GM18502 (cell line): ENCODE results near the gene ZNF396.
A peak's percentile ranks its signal among the peaks of the same experiment; 100 is the strongest.

Source experiments
- ATAC-seq: cut with Tn5 transposase; IDR thresholded peaks from one replicate; pipeline ENCODE4 v1.9.1; 2021; ENCODE audit warnings: mild to moderate bottlenecking; ENCODE audit not compliant: unreplicated experiment, poor library complexity

Gene ZNF396

DNA sequence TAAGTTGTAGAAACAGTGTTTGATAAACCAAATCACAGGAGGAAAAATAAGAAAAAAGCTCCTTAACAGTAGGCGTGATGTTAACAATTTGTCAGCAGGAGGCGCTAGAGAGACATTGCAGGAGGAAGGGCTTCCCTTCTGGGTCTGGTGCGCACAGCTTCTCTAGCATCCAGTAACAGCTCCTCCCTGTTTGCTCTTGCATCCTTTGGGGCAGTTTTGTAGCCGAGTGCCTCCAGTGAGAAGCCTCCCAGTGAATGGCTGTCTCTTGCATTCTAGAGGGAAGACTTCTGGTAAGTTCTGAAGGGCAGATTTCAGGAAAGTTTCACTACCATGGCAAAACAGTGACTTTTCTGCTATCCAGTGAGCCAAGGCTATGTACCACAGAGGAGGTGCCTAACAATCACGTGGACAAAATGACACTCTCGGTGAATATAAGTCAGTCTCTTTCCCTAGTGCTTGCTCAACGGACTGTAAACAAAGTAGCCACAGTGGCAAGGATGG, 9.5 kb upstream of the ZNF396 start:
- peak; percentile 95 for ATAC-seq

DNA sequence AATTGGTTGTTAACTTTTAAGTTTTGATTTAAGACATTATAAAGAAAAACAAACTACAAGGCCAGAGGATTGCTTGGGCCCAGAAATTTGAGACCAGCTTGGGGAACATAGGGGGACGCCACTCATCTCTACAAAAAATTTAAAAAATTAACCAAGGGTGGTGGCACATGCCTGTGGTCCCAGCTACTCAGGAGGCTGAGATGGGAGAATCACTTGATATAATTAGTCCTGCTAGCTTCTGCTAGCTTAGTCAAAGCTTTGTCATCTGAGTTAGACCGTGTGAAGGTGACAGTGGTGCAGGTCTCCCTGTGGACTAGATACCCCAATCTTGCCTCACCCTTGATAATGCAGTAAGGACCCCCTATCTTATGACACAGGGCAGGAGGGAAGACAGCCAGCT, 6.0 kb upstream of the ZNF396 start:
- ATAC-seq, result no peak

DNA sequence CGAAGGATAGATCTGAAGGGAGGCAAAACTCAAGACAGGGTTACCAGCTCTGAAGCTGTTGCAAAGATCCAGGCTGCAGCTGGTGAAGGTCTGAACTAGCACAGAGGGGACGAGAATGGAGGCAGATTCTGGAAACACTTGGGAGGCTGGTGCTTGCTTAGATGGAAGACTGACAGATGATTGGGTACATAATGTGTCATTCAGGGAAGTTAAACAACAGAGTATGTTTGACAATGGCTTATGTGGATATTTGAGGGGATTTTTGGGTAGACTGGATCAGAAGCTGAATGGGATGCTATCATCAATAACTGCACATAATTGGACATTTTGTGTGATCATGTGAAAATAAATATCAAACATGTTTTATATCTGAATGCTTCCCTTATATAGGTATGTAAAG, 2.3 kb upstream of the ZNF396 start:
- ATAC-seq, result no peak

DNA sequence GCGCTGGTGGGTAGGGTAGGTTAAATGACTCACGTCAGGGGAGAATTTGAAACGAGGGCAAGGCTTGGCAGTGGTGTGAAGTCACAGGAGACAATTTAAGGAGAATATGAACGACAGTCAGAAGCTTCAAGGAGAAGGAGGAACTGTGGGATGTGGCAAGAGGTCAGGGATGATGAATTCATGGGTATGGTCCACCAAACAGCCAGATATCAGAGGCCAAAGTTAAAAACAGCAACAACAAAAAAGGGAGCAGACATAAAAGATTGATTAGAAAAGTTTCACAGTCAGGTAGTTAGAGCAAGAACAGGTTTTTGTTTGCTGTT, 1.4 kb upstream of the ZNF396 start:
- no peak for ATAC-seq

DNA sequence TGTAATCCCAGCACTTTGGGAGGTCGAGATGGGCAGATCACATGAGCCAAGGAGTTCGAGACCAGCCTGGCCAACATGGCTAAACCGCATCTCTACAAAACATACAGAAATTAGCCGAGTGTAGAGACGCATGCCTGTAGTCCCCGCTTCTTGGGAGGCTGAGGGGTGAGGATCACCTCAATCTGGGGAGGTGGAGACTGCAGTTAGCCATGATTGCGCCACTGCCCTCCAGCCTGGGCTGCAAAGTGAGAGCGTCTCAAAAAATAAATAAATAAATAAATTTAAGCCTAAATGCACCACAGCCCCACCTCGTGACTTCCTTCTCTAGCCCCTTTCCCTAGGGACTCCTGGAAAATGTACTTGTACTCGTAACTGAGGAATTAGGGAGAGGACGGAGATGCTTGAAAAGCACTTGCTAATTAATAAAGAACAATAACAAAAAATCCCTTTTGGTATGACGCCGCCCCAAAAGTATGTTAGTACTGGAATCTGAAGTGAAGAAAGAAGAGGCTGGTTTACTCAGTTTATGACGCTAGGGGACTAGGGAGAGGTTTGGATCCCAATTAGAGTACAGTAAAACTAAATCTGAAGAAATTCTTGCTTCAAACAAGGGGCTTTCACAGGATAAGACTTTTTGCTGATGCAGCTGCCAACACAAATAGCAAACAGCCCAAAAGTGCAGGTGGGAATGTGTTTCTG, 887 bp upstream of the ZNF396 start:
- ATAC-seq, result no peak

DNA sequence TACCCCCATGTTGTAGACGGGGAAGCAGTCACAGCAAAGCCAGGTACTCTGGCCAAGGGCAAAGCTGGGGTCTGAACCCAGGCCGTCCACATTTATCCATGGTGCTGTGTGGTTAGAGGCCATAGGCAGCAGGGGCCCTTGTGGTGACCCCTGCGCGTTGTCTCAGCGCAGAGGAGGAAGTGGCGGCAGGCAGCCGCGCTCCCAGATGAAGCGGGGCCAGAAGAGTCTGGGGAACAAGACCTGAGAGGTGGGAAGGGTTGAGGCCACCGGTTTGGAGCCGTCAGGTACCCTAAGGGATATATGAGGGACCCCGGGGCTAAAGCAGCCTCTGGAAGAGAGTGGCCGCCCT, 770 bp downstream of the ZNF396 start:
- ATAC-seq, result peak; percentile 67

DNA sequence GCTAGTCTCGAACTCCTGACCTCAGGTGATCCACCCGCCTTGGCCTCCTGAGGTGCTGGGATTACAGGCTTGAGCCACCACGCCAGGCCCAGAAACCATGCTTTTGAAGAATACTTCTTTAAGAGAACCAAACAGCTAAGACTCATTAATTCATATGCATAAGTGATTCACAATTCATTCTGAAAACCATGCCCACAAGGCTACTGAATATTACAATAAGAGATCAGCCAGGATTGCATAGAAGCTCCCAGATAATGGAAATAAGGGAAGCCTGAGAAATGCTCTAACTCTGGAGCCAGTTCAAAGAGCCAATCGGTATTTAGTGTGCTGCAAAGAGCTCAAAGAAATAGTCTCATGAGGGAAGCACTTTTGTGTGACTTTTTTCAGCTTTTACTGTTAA, 2.4 kb downstream of the ZNF396 start:
- no peak for ATAC-seq

DNA sequence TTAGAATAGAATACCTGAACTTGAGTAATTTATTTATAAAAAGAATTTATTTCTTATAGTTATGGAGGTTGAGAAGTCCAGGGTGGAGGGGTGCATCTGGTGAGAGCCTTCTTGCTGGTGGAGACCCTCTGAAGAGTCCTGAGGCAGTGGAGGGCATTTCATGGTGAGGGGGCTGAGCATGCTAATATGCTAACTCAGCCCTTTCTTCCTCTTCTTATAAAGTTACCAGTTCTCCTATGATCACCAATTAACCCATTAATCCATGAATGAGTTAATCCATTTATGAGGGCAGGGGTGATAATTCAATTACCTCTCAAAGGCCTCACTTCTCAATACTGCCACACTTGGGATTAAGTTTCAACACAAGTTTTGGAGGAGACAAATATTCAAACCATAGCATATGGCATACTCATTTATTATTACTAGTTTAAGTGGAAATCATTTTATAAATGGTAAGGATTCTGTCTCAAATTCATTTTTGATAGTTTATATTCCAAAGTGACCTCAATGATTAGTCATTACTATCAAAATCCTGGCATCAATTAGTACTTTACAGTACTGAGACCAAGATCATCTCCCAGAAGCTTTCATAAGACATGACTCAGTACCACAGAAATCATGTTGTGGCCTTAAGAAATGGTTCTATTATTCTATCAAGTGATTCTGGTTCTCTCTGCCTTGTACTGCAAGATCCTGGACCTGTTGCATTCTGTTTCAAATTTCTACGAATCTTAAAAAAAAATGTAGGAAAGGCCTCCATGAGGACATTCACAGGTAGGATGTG, 5.5 kb downstream of the ZNF396 start:
- no peak for ATAC-seq

DNA sequence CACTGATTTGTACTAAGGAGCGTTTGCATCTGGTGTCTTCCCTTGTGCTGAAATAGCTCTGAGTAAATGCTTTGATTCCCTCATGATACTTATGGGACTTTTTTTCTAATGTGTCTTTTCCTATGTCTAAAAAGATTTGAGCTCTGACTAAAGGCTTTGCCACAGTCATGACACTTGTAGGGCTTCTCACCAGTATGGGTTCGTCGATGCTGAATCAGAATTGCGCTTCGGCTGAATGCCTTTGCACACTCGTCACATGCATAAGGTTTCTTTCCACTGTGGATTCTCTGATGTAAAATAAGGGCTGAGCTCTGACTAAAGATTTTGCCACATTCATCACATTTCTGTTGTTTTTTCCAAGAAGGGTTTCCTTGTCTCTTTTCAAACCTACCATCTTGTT, 8.0 kb downstream of the ZNF396 start:
- ATAC-seq, result no peak

DNA sequence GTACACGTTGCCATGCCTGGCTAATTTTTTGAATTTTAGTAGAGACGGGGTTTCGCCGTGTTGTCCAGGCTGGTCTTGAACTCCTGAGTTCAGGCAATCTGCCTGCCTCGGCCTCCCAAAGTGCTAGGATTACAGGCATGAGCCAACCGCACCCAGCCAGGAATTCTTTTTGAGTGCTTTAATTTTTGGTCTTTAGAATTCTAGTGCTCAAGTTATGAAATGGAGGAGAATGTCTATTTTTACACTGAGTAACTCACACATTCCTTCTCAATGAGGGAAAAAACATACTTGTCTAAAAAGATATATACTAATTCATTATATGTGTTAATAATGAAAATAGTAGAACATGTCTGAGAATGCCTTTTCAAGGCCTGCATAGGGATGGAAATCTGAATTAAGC, 8.5 kb downstream of the ZNF396 start:
- ATAC-seq, result no peak

DNA sequence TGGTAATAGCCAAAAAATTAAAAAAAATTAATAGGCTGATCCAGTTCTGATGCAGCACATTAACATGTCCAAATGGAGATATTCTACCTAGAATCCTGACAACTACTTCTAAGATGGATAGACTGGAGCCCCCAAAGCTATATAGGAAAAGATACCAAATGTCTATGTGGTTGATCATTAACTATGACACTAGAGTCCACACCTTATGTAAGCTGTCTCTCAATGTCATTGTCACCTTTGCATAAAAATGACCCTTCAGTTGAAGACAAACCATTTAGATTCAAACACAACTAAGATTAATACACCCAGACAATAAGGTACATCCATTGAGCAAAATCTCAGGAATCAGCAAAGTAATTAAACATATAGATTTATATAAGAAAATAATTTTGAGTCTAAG, 14.6 kb downstream of the ZNF396 start:
- no peak for ATAC-seq

DNA sequence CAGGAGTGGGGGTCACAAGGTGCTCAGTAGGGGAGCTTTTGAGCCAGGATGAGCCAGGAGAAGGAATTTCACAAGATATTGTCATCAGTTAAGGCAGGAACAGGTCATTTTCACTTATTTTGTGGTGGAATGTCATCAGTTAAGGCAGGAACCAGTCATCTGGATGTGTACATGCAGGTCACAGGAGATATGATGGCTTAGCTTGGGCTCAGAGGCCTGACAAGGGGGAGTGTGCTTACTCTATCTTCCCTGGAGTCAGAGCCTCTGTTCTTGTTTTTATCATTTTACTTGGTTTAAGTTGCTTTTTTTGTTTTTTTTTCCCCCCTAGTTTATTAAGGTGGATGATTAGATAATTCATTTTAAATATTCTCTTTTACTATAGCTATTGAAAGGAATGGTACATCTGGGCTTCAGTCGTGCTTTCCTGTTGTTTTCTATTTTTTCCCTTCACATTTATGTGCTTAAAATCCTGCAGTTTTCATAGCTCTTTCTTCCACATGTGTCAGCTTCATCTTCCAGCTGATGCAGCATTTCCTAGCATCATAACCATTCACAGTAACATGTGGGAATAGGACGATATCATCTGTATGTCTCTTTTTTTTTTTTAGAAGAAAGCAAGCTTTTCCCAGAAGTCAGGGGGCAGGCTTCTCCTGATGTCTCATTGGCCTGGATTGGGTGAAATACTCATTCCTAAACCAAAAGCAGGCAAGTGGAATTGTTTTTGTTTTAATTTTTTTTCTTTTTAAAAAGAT, 15.4 kb downstream of the ZNF396 start:
- ATAC-seq, result no peak

DNA sequence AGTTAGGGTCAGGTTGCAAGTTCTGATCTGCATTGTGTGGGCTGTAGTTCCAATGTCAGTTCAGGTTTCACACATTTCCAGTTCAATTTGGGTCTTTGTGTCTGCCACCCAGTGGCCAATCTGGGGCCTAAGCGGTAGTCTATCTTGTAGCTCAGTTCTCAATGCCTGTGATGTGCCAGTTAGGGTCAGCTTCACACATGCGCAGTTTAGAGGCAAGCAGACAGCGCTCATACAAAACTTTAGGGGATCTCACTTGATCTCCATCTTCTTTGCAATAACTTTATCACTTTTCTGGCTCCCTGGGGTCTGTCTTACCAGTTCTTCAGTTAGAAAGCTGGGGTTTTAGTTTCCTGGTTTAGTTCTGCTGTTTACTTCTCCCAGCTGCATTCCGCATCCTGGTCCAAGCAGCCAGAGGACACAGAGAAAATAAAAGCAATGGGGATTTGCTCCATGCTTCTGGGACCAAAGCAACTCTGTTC, 22.0 kb downstream of the ZNF396 start:
- peak; percentile 100 for ATAC-seq

DNA sequence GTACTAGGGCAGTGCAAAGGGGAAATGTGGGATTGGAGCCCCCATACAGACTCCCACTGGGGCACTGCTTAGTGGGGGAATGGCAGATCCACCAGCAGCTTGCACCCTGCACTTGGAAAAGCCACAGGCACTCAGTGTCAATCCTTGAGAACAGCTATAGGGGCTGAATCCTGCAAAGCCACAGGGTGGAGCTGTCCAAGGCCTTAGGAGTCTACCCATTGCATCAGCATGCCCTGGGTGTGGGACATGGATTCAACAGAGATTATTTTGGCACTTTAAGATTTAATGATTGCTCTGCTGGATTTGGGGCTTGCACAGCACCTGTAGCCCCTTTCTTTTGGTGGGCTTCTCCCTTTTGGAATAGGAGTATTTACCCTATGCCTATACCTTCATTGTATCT, 24.4 kb downstream of the ZNF396 start:
- no peak for ATAC-seq

DNA sequence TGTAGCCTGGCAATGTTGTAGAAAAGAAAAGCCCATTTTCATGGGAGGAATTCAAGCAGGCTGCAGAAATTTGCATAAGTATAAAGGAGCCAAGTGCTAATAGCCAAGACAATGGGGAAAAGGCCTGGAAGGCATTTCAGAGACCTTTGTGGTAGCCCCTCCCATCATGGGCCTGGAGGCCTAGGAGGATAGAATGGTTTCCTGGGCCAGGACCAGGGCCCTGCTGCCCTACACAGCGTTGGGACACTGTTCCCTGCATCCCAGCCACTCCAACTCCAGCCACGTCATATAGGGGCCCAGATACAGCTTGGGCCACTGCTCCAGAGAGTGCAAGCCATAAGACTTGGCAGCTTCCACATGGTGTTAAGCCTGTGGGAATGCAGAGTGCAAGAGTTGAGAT, 24.9 kb downstream of the ZNF396 start:
- no peak for ATAC-seq

DNA sequence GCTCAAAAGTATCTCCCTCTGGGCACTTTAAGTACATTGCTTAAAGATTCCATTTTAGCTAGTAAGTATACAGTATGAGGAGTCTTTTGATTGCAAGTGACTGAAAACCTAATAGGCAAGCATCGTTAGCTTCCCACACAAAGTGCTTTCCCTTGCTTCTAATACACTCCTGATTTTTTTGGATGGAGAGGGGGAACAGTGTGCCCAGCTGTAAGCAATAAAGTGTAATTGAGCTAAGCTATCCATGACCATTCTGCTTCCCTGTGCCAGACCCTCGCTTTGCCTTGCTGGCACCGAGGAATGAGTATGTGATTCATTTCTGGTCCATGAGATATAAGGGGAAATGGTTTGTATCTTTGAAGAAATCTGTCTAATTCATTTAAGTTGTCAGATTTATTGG, 29.1 kb downstream of the ZNF396 start:
- no peak for ATAC-seq

DNA sequence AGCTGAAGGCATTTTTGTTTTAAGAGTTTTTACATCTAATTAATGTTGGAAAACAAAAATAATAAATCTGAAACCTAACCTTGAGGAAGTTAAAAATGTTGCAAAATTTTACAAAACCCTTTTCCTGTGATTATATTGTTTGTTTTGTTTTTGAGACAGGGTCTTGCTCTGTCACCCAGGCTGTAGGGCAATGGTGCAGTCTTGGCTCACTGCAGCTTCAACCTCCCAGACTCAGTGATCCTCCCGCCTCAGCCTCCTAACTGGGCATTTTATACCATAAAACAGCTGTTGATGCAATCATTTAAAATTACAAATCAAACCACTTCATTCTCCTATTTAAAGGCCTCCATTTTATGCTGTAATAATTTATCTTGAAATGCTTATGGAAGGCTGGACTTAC, 31.2 kb downstream of the ZNF396 start:
- ATAC-seq, result no peak

DNA sequence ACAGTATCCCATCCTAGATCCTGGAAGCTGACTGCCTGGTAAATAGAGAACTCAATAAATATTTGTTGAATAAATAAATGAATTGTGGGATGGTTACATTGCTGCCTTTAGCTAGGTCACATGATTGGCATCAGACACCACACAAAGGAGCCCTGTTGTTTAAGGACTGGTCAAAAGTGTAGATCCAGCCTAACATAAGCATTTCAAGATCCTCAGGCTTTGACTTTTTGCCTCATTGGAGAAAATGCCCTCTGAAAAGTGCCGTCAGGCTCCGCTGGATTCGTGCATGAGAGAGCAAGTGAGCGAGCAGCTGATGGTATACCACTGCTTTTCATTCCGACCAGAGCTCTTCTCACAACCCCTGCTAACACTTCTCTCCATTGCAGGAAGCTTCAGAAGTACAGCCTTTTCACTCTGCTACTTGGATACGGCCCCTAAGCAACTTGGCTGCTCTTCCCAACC, 31.6 kb downstream of the ZNF396 start:
- peak; percentile 39 for ATAC-seq

DNA sequence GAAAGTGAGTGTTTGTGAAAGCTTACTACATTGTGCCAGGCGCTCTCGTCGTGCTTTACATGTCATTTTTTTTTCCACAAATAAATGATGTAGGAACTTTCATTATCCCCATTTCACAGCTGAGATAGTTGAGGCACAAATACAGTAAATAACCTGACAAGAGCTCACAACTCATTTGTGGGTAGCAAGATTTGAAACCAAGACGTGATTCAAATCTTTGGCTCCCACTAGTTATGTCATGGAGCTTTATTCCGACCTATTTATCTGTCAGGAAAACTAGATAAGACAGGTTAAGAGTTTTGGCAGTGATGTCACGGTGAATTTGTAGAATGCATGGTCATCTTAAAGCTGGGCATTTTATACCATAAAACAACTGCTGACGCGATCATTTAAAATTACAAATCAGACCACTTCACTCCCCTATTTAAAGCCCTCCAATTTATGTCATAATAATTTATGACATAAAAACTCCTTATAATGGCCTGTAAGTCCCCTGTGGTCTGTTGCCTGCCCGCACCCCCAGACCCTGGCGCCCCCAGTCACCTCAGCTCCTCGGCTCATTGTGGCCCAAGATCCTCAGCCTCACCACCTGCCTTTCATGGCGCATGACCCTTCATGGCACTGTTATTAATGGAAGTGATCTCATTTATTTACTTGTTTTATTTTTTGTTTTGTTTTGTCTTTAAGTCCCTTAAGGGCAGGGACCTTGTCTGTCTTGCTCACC, 32.2 kb downstream of the ZNF396 start:
- peak; percentile 18 for ATAC-seq

DNA sequence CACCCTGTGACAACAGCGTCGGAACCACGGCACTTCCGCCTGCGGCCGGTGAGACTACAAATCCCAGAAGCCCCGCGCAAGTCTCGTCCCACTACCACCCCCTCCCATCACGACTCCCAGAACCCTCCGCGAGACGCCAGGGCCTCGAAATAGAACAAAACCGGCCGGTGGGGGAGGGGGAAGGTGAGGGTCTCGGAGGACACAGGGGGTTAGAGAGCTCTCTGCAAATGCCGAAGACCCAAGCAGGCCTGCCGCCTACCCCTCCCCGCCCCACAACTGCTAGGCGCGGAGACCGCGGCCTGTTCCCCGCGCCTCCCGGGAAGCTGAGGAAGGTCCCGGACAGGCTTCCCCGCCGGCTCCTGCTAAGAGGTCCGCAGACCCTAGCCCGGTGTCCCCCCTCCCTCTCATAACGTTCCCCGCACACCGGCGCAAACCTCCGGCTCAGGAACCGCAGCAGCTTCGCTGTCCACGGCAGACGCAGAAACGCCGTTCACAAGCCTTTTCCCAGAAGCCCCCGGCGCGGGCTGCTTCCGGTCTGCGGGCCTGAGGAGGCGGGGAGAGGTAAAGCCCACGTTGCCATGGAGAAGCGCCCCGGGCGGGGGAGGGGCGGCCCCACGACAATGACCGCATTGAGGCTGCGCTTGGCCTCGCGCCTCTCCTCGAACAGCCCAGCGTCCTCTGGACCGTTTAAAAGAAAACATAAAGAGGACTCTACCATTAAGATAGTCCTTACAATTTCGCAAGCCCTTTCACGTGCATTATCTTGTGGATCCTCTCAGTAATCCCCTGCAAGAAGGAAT, 33.0 kb downstream of the ZNF396 start, which contains the start of gene ZNF24:
Gene ZNF24 (minus strand): TSS at position 485 of the 800 bp plus-strand sequence. CDS start 3,770 bp downstream, outside the sequence.
- ATAC-seq, result peak; percentile 91
